Astrocyte of the cerebellum (primary cell): ENCODE results near the gene ALOXE3.
"Not testable (repeated sequence)": the region's sequence is repeated elsewhere in the genome, so short reads cannot be mapped to it uniquely, and the experiment has no call there.

ENCODE experiments used
- DNase-seq: peaks from one replicate; pipeline ENCODE4 v3.0.0-alpha.2; 2011; ENCODE audit warnings: low read depth
- H3K4me3 ChIP-seq: 2 replicates; pipeline ENCODE4 v1.5.1; 2011; ENCODE audit warnings: mild to moderate bottlenecking, low read depth, low read length, moderate library complexity
- in situ Hi-C: cut with HindIII; loops from 2 replicates; pipeline ENCODE4 v1.10.0; 2017; ENCODE audit warnings: low sequenced_read_pairs
- TF ChIP-seq, protein P1 (sequence below): IDR thresholded peaks from 2 replicates; pipeline ENCODE4 v1.5.1; 2012; ENCODE audit warnings: low read length, low read depth, moderate library complexity, mild to moderate bottlenecking; ENCODE audit errors: missing control alignments

ALOXE3 gene

DNA sequence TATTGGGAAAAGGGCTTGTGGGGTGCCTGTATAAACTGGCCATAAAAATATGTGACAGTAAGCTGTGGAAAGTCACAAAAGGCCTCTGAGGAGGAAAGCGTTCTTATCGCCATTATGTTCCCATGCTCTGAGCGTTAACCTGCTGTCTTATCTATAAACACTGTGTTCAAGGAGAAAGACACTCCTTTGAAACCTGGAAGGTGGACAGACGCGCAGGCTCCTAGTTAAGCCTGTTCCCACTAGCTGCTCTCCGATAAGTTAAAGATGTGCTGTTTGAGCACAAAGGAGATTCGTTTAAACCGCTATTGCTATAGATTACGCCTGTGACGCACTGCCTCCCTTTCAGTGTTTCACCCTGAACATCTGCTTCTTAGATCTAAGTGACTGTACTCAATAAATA lies 36.0 kb downstream of the ALOXE3 start:
- no peak for DNase-seq
- TF ChIP-seq, protein P1, sequence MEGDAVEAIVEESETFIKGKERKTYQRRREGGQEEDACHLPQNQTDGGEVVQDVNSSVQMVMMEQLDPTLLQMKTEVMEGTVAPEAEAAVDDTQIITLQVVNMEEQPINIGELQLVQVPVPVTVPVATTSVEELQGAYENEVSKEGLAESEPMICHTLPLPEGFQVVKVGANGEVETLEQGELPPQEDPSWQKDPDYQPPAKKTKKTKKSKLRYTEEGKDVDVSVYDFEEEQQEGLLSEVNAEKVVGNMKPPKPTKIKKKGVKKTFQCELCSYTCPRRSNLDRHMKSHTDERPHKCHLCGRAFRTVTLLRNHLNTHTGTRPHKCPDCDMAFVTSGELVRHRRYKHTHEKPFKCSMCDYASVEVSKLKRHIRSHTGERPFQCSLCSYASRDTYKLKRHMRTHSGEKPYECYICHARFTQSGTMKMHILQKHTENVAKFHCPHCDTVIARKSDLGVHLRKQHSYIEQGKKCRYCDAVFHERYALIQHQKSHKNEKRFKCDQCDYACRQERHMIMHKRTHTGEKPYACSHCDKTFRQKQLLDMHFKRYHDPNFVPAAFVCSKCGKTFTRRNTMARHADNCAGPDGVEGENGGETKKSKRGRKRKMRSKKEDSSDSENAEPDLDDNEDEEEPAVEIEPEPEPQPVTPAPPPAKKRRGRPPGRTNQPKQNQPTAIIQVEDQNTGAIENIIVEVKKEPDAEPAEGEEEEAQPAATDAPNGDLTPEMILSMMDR, result no peak
- H3K4me3 ChIP-seq, result no peak overlapping the region
- in situ Hi-C loops, result no loop called here

DNA sequence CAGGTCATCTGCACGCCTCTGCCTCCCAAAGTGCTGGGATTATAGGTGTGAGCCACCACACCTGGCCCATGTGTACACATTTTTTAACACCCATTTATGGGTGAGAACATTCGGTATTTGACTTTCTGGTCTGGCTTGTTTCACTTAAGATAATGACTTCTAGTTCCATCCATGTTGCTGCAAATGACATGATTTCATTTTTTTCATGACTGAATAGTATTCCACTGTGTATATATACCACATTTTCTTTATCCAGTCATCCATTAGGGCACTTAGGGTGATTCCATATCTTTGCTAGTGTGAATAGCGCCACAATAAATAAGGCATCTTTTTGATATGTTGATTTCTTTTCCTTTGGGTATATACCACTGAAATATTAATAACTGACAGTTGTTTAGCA lies 36.4 kb downstream of the ALOXE3 start:
- TF ChIP-seq, protein P1, result no peak
- DNase-seq, result no peak
- no peak overlapping the region for H3K4me3 ChIP-seq
- in situ Hi-C loops, result no loop called here

DNA sequence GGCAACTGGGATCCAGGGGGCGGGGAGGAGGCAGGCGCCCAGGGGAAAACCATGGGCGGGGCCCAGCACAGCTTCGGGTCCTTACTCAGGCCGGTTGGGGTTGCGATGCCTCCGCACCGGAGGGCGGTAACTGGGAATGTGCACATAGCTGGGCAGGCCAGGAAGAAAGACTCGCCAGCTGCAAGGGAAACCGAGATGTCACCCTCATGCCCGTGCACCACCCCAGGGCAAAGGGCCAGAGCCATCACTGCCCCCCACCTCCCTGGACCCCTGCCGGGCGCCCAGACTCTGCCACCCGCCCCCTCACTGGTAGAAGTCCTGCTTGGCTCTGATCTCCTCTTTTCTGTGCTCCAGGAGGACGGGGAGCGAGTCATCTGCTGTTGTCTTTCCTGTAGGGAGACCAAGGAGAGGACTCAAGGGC lies 37.5 kb downstream of the ALOXE3 start:
- H3K4me3 ChIP-seq, result no peak overlapping the region
- in situ Hi-C loops, result no loop called here
- DNase-seq, result no peak
- TF ChIP-seq, protein P1, result no peak

DNA sequence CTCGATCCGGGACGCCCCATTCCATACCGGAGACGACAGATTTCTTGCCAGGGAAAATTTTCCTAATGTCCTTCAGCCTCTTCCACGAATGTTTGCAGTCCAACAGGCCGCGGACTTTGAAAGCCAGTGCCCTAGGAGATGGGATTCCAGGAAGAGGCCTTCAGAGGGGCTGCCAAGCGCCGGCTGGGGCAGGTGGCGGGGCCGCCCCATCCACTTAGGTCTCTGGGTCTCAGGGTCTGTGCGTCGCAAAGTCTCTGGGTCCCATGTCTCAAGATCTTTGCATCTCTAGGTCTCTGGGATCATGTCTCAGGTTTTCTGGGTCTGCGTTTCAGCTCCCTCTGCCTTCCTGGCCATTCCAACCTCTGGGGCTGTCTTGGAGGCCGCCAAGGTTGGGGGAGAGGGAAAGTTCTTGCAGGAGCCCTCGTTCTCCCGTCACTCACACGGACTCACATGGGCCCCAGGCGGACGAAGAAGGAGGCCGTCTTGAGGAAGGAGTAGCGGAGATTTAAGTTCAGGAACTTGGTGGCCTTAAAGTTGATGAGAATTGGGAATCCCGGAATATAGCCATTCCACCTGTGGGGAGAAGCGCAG lies 38.0 kb downstream of the ALOXE3 start:
- TF ChIP-seq, protein P1, result no peak
- no peak overlapping the region for H3K4me3 ChIP-seq
- in situ Hi-C loops, result no loop called here

DNA sequence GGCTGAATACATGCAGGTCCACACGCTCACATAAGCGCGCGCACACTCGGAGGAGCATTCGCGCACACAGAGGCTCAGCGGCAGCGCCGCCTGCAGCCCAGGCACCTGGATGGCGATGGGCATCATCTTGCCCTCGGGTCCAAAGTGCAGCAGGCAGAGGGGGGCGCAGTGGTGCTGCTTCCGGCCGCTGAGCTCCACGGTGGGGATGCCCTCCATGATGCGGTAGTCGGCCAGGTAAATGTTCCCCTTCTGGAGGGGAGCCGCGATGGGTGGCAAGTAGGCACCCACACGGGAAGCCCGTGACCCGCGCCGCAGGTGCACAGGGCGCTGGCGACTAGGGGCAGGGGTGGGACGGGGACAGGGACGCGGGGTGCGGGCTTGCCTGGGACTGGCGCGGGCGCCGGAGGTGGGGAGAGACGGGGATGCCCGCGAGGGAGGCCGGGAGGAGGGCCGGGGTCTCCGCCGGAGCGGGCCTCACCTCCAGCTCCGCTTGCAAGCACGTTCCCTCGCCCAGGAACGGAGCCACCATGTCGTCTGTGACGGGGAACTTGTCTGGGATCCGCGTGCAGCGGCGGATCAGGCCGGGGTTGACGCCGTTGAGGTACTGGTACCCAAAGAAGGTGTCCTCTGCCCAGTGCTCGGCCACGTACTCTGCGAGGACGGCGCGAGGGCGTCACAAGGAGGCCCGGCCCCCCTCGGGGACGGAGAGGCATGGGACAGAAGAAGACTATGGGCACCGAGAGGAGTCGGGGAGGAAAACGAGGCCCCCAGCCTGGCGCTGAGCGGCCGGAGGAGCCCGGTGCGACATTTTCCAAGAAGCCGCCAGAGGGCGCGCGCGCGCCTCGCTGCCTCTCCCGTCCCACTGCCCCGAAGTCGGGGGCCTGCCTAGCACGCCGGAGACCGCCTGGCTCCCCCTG lies 38.8 kb downstream of the ALOXE3 start:
- peak overlapping the region; percentile 33 for H3K4me3 ChIP-seq
- DNase-seq, result no peak
- TF ChIP-seq, protein P1, result peak; percentile 80
- in situ Hi-C loops, result no loop called here

More for the DNA sequence above, 38.0 kb downstream of the ALOXE3 start:
- DNase-seq, result no peak

DNA sequence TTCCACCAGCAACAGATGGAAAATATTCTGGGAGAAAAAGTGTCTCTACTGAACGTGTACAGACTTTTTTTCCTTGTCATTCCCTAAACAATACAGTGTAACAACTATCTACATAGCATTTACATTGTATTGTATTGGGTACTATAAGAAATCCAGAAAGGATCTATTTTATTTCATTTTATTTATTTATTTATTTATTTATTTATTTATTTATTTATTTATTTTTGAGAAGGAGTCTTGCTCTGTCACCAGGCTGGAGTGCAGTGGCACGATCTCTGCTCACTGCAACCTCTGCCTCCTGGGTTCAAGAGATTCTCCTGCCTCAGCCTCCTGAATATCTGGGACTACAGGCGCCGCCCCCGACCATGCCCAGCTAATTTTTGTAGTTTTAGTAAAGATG lies 40.4 kb downstream of the ALOXE3 start:
- H3K4me3 ChIP-seq, in situ Hi-C loops, DNase-seq: not testable (repeated sequence)
